Kidney (tissue), 14 donors: ENCODE data around the gene LRTM1. TPM values are rescaled to one million over a fixed set of nuclear protein-coding genes. Genes with fewer than 3 reads are reported as not detected.

Experiments
- DNase-seq, 5 donors: peaks; one replicate each; pipeline ENCODE4 v3.0.0-alpha.2; 2013 to 2020
- FAIRE-seq: peaks from 2 replicates; lab custom pipeline; 2012; peaks lifted over from hg19 to GRCh38; lab: Jason Lieb, UNC
- H3K27ac ChIP-seq, 2 donors: one replicate each; pipeline ENCODE4 v1.7.0; 2013; ENCODE audit warnings: low read depth in 2 of 2, low read length in 2 of 2, inconsistent platforms in 1 of 2
- H3K27me3 ChIP-seq: one replicate; pipeline ENCODE4 v1.7.1; 2013; ENCODE audit warnings: low read length, inconsistent platforms; ENCODE audit not compliant: control insufficient read depth, insufficient read depth
- H3K36me3 ChIP-seq, 3 donors: one replicate each; pipeline versions ENCODE4 v1.7.0 to v1.7.1; 2013; ENCODE audit warnings: low read length in 3 of 3, control low read depth in 1 of 3, inconsistent platforms in 1 of 3; ENCODE audit not compliant: insufficient read depth in 3 of 3, control insufficient read depth in 2 of 3
- H3K4me1 ChIP-seq, 3 donors: one replicate each; pipeline versions ENCODE4 v1.7.0 to v1.7.1; 2013; ENCODE audit warnings: low read length in 3 of 3, inconsistent platforms in 1 of 3, low read depth in 1 of 3; ENCODE audit not compliant: control insufficient read depth in 2 of 3, insufficient read depth in 2 of 3
- H3K4me3 ChIP-seq, 3 donors: one replicate each; pipeline versions ENCODE4 v1.7.0 to v1.8.1; 2013; ENCODE audit warnings: low read length in 3 of 3, control low read depth in 1 of 3, inconsistent platforms in 1 of 3
- H3K9ac ChIP-seq, 3 donors: one replicate each; pipeline versions ENCODE4 v1.7.0 to v1.7.1; 2013; ENCODE audit warnings: low read length in 3 of 3, control low read depth in 1 of 3, inconsistent platforms in 1 of 3
- H3K9me3 ChIP-seq, 3 donors: one replicate each; pipeline versions ENCODE4 v1.7.0 to v1.7.1; 2013; ENCODE audit warnings: low read length in 3 of 3, control low read depth in 1 of 3, inconsistent platforms in 1 of 3; ENCODE audit not compliant: control insufficient read depth in 2 of 3, insufficient read depth in 1 of 3
- CTCF ChIP-seq: IDR thresholded peaks from 3 replicates; pipeline ENCODE4 v1.5.1; 2012; ENCODE audit warnings: mild to moderate bottlenecking, moderate library complexity, borderline replicate concordance; ENCODE audit not compliant: insufficient read depth; ENCODE audit errors: extremely low read depth
- intact Hi-C: fragments of 100-400 bp; cut with DNase I; formaldehyde crosslinking; loops from one replicate; pipeline ENCODE4 v1.11.1; 2022
- polyA plus RNA-seq: library from polyadenylated mRNA; stranded (reverse); fragments of 350-450 nt; fragmentation: Illumina TruSeq; extraction: RNeasy Lipid Tissue Mini Kit (QIAGEN cat#74804); gene quantifications from one replicate; pipeline ENCODE4 v1.2.3, GENCODE V29; 2014; ENCODE audit warnings: low read depth, low replicate concordance; ENCODE audit not compliant: insufficient read depth
- total RNA-seq: library from RNA; stranded (reverse); fragmentation: NEBNext Ultra II Directional; extraction: Animal tissue kit (Norgen Biotek cat#: 25700); gene quantifications from one replicate; pipeline ENCODE4 v1.2.1, GENCODE V29; 2021
- donor health status: control.
- donor health status: control.
- donor health status: control.
- donor health status: control.
- donor health status: control.
- donor health status: DM: yes; HTN: yes; CAD: no.
- donor health status: Normal renal cell carcinoma (clear cell type).

Gene LRTM1
- total and polyA plus RNA-seq, 2 donors from 2014 or later: not detected

DNA sequence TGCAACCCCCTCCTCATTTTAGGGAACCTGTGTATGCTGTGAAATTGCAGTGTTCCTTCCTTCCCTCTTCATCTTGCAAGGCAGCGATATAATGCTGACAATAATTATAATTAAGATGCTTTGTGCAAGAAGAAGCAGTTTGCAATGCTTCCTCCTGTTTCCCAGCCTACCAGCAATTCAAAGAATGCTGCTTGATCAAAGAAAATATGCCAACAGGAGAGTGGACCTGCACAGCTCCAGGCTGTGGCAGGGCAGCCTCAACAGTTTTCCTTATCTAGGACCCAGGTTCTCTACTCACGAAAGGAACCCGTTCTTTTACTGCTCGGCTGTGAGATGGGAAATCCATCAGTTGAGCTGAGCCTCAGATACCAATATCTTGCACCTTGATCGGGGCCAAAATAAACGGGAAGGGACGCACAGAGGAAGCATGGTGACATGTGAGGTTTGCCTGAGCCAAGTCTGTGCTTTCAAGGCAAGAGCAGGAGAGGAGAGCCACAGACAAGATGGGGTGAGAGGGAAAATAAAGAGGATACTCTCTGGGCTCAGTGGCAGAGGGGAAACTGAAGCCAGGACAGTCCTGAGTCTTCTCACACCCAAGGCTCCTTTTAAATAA is 22.6 kb upstream of the LRTM1 start:
- no peak overlapping the region for H3K9ac ChIP-seq
- H3K27ac ChIP-seq: no peak overlapping the region

DNA sequence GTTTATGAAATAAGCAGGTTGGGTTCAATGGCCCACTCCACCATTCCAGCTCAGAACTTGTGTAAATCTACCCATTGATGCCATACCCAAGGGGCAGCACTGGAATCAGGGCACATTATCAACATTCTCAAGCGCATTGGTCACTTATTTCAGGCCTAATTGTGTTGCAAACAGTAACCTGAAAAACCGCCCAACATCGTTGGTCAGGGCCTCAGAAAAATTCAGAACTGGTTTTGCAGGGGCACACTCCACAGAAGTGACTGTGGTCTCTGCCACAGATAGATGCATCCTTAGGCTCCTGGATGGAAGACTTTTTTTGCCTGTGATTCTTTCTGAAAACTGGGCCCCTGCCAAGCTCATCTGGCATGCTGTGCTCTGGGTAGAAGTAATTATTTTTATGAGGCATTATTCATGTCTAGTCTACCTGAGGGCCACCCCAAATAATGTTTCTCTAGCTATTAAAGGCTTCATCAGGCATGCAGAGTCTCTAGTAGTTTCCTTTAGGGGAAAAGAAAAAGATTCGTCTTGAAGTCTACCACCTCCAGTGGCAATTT is 21.7 kb upstream of the LRTM1 start:
- FAIRE-seq: no peak
- H3K9ac ChIP-seq: no peak overlapping the region
- no peaks in the 10 kb centered on the region for H3K4me1 ChIP-seq
- intact Hi-C loops: no loop called here
- no peak for TF ChIP-seq CTCF
- no peaks in the 10 kb centered on the region for H3K9me3 ChIP-seq
- H3K4me3 ChIP-seq: no peak overlapping the region
- no peaks in the 10 kb centered on the region for H3K27me3 ChIP-seq
- no peak overlapping the region for H3K27ac ChIP-seq
- DNase-seq: no peak
- H3K36me3 ChIP-seq: no peaks in the 10 kb centered on the region

More for the DNA sequence above, 22.6 kb upstream of the LRTM1 start:
- DNase-seq (no peak), FAIRE-seq (no peak)
- no peaks in the 10 kb centered on the region for H3K36me3 ChIP-seq
- no peaks in the 10 kb centered on the region for H3K4me1 ChIP-seq
- no peaks in the 10 kb centered on the region for H3K9me3 ChIP-seq
- no peak overlapping the region for H3K4me3 ChIP-seq
- H3K27me3 ChIP-seq: no peaks in the 10 kb centered on the region
- intact Hi-C loops: no loop called here
- TF ChIP-seq CTCF: no peak

GRCh38 chr3:54941690-54942362 is 14.0 kb upstream of the LRTM1 start:
- Histone ChIP-seq H3K9me3 (no peaks in the 10 kb centered on the region), H3K4me1 (no peaks in the 10 kb centered on the region), H3K27ac (no peak overlapping the region), H3K36me3 (no peaks in the 10 kb centered on the region), H3K9ac (no peak overlapping the region), H3K27me3 (no peaks in the 10 kb centered on the region), H3K4me3 (no peak overlapping the region)
- no peak for TF ChIP-seq CTCF
- DNase-seq: no peak
- intact Hi-C loops: no loop called here
- no peak for FAIRE-seq
